ENCODE measurements around the gene HMGCL.
A peak's percentile ranks its signal among the peaks of the same experiment; 100 is the strongest.

The HMGCL gene

GRCh38 chr1:23825076-23825761, at the start of gene HMGCL:
Gene HMGCL, minus strand, starts transcription at chr1:23825429. Its CDS starts 14 bp downstream, at chr1:23825415.
- TF ChIP-seq CTCF (IDR thresholded peaks at IDR 0.05; ENCODE audit: low read length, missing control alignments): no peak
- peak; percentile 90 for DNase-seq (ENCODE audit: low read depth)
- peak within 1 kb of the TSS; percentile 85 for H3K4me3 ChIP-seq (replicated peaks; ENCODE audit: low read depth, low read length)

- no peak for TF ChIP-seq CTCF (IDR thresholded peaks at IDR 0.05; ENCODE audit: low read length, missing control alignments)
- no peak for DNase-seq (ENCODE audit: low read depth)
- H3K4me3 ChIP-seq (replicated peaks; ENCODE audit: low read depth, low read length): no peak overlapping the region
Measured at GRCh38 chr1:23872421-23872820, 47.2 kb upstream of the HMGCL start.

GRCh38 chr1:23869051-23869450, 43.8 kb upstream of the HMGCL start:
- DNase-seq (ENCODE audit: low read depth): no peak
- H3K4me3 ChIP-seq (replicated peaks; ENCODE audit: low read depth, low read length): peak overlapping the region; percentile 63
- no peak for TF ChIP-seq CTCF (IDR thresholded peaks at IDR 0.05; ENCODE audit: low read length, missing control alignments)

GRCh38 chr1:23868557-23869016, 43.4 kb upstream of the HMGCL start:
- no peak for DNase-seq (ENCODE audit: low read depth)
- TF ChIP-seq CTCF (IDR thresholded peaks at IDR 0.05; ENCODE audit: low read length, missing control alignments): no peak
- peak overlapping the region; percentile 63 for H3K4me3 ChIP-seq (replicated peaks; ENCODE audit: low read depth, low read length)

GRCh38 chr1:23867895-23868556, 42.8 kb upstream of the HMGCL start, which contains the start of gene FUCA1:
Gene FUCA1, minus strand, starts transcription at chr1:23868290. Its CDS starts 4 bp downstream, at chr1:23868286.
- TF ChIP-seq CTCF (IDR thresholded peaks at IDR 0.05; ENCODE audit: low read length, missing control alignments): peak; percentile 90
- DNase-seq (ENCODE audit: low read depth): peak; percentile 86
- peak within 1 kb of the TSS; percentile 63 for H3K4me3 ChIP-seq (replicated peaks; ENCODE audit: low read depth, low read length)

GRCh38 chr1:23867542-23867894, 42.3 kb upstream of the HMGCL start:
- peak overlapping the region; percentile 63 for H3K4me3 ChIP-seq (replicated peaks; ENCODE audit: low read depth, low read length)
- no peak for DNase-seq (ENCODE audit: low read depth)
- no peak for TF ChIP-seq CTCF (IDR thresholded peaks at IDR 0.05; ENCODE audit: low read length, missing control alignments)
